Mucosa of stomach (tissue), 1 donor: ENCODE results near the gene FGF14.
"Not testable (repeated sequence)": the region's sequence is repeated elsewhere in the genome, so short reads cannot be mapped to it uniquely, and the experiment has no call there.

Source experiments
- H3K27me3 ChIP-seq: one replicate; pipeline ENCODE4 v1.7.0; 2013; ENCODE audit warnings: mild to moderate bottlenecking, low read length; ENCODE audit not compliant: control insufficient read depth, insufficient read depth
- H3K36me3 ChIP-seq: one replicate; pipeline ENCODE4 v1.7.0; 2013; ENCODE audit warnings: low read length; ENCODE audit not compliant: control insufficient read depth, insufficient read depth
- H3K4me1 ChIP-seq: one replicate; pipeline ENCODE4 v1.7.0; 2013; ENCODE audit warnings: mild to moderate bottlenecking, low read length; ENCODE audit not compliant: control insufficient read depth, insufficient read depth
- H3K4me3 ChIP-seq: one replicate; pipeline ENCODE4 v1.7.0; 2013; ENCODE audit warnings: low read length
- H3K9ac ChIP-seq: one replicate; pipeline ENCODE4 v1.7.0; 2013; ENCODE audit warnings: mild to moderate bottlenecking, low read length, moderate library complexity
- H3K9me3 ChIP-seq: one replicate; pipeline ENCODE4 v1.7.0; 2013; ENCODE audit warnings: mild to moderate bottlenecking, low read length, moderate library complexity; ENCODE audit not compliant: control insufficient read depth
- donor health status: Pancreatic carcinoma.

FGF14 gene

DNA sequence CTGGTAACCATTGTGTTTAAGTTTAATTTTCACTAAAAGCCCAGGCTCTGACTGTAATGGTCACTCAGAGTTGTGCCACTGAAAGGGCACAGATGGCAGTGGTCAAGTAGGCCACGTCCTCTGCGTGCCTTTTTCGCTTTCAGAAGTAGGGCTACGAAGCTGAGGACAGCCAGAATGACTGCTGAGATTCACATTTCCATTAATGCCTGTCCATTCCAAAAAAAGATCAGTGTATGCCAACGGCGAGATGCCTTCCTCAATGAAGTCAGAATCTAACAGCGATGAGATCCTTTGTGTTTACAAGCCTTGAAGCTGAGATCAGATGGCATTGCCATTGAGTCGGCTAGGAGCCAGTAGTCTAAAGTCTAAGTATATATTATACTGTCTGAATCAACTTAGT is 311.3 kb downstream of the FGF14 start:
- Histone ChIP-seq H3K9ac (no peak overlapping the region), H3K27me3 (no peaks in the 10 kb centered on the region), H3K36me3 (no peaks in the 10 kb centered on the region), H3K9me3 (no peaks in the 10 kb centered on the region), H3K4me1 (no peaks in the 10 kb centered on the region), H3K4me3 (no peak overlapping the region)

DNA sequence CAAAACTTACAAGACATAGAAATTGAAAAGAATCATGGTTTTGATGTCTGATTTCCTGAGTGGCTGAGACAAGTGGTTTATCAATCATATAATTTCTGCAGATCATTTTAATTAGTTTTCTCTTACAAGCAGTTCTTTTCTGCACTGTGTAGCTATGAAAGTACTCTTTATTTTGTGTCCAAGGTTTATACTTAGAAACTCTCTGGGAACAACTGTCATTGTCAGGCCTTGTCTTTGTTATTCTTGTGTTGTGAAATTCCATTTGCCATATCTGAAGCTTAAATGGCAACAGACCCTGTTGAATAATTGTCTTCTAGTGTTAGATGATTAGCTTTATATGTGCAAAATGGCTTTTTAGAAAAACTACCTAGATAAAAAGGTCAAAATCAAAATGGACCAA is 312.1 kb downstream of the FGF14 start:
- Histone ChIP-seq H3K27me3 (no peaks in the 10 kb centered on the region), H3K9me3 (no peaks in the 10 kb centered on the region), H3K4me3 (no peak overlapping the region), H3K4me1 (no peaks in the 10 kb centered on the region), H3K9ac (no peak overlapping the region), H3K36me3 (no peaks in the 10 kb centered on the region)

DNA sequence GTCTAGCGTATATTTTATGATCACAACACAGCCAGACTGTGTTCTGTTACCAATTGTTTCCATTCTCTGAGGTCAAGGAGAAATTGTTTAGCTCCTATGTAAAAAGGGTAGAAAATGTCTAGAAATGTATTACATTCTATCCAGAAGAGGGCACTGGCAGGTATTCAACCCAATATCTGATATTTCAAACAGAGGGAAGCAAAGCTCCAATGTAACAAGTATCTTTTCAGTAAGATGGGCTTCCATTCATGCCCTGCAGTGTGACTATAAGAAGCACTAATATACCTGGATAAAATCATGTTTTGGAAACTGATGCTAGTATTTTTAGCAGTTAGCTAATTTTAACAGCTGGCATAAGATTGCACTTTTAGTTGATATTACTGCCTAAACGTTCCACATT is 312.7 kb downstream of the FGF14 start:
- Histone ChIP-seq H3K4me3 (no peak overlapping the region), H3K36me3 (no peaks in the 10 kb centered on the region), H3K4me1 (no peaks in the 10 kb centered on the region)

DNA sequence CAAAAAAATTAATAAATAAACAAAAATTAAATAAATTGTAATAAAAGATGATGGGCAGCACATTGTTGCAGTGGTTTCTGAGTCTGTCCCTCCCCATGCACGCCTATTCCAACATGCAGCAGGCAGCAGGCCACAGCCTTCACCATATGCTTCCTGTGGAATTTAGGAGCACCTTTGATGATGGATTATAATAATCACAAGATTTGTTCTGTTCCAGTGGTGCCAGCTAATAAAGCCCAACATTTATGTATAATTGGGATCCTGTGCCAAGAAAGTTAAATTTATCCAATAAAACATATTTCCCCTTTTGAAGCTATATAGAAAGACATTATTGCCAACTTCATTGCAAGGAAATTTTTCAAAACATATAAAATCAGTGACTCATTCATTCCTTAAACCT is 328.6 kb downstream of the FGF14 start:
- H3K4me1 ChIP-seq: no peaks in the 10 kb centered on the region
- no peaks in the 10 kb centered on the region for H3K27me3 ChIP-seq
- no peaks in the 10 kb centered on the region for H3K36me3 ChIP-seq
- no peaks in the 10 kb centered on the region for H3K9me3 ChIP-seq
- H3K4me3 ChIP-seq: no peak overlapping the region
- H3K9ac ChIP-seq: no peak overlapping the region

More for the DNA sequence above, 312.7 kb downstream of the FGF14 start:
- H3K9ac ChIP-seq: no peak overlapping the region
- no peaks in the 10 kb centered on the region for H3K9me3 ChIP-seq
- no peaks in the 10 kb centered on the region for H3K27me3 ChIP-seq

DNA sequence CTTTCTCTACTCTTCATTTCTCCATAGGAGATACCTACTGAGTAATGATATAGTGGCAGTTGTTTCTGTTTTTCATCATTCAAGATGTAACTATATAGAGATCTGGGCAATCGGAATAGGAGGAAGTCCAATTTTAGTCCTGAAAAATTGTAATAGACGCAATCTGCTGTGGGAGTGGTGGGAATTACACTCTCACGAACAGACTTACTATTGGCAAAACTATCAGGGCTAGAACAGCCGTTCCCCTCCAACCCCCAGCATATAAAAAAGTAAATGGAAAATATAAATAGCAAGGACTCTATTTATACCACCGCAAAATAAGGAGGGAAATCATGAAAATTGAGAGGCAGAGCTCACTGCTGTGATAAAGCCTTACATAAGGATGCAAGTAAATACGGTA is 330.1 kb downstream of the FGF14 start:
- Histone ChIP-seq H3K36me3 (no peaks in the 10 kb centered on the region), H3K9ac (no peak overlapping the region), H3K4me3 (no peak overlapping the region), H3K4me1 (no peaks in the 10 kb centered on the region), H3K9me3 (no peaks in the 10 kb centered on the region), H3K27me3 (no peaks in the 10 kb centered on the region)

DNA sequence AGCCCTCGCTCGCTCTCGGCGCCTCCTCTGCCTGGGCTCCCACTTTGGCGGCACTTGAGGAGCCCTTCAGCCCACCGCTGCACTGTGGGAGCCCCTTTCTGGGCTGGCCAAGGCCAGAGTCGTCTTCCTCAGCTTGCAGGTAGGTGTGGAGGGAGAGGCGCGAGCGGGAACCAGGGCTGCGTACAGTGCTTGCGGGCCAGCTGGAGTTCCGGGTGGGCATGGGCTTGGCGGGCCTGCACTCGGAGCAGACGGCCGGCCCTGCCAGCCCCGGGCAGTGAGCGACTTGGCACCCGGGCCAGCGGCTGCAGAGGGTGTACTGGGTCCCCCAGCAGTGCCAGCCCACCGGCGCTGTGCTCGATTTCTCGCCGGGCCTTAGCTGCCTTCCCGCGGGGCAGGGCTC is 333.5 kb downstream of the FGF14 start:
- not testable (repeated sequence) for H3K4me1 ChIP-seq

DNA sequence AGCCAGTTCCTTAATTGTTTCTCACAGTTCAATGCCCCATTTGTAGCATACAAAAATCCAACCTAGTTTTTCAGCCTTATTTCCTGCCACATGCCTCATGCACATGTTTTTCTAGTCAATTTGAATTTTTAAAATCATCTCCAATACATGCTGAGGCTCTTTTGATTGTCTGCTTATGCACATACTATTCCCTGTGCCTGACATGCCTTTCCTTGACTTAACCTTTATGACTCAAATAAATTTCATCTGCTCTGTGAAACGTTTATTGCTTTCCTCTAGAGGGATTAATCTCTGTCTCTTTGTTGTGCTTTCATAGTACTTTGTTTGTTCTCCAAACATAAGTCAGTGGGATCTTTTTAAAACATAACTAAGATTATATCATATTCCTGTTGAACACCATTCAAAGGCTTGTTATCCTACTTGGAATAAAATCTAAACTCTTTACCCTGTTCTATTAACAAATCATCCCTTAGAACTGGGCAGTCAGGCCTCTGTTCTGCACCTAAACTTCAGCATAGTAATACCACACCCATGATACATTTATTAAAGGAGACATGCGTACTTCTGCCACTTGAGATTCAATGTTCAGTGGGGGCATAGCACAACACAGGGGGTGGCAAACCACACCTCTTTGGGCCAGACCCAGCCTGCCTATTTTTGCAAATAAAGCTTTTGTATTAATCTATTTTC is 346.6 kb downstream of the FGF14 start:
- Histone ChIP-seq H3K9me3 (no peaks in the 10 kb centered on the region), H3K27me3 (no peaks in the 10 kb centered on the region), H3K9ac (no peak overlapping the region), H3K4me3 (no peak overlapping the region), H3K36me3 (no peaks in the 10 kb centered on the region), H3K4me1 (no peaks in the 10 kb centered on the region)

More for the DNA sequence above, 333.5 kb downstream of the FGF14 start:
- not testable (repeated sequence) for H3K4me3 ChIP-seq, H3K36me3 ChIP-seq, H3K27me3 ChIP-seq, H3K9me3 ChIP-seq, H3K9ac ChIP-seq

DNA sequence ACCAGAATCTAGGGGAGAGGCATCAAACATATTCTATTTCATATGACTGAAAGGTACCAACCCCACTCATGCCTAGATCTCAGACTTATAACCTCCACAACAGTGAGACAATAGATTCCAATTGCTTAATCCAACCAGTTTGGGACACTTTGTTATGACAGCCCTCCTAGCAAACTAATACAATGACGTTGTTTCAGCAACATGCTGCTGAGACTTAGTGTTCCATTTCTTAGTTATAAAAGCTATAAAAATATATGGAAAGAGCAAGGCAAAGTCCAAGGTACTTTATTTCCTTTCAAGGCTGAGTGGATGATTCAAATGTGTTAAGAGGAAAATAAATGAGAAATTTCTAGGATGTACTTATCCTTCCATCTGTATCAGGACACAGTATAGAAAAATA is 352.0 kb downstream of the FGF14 start:
- Histone ChIP-seq H3K9me3 (no peaks in the 10 kb centered on the region), H3K27me3 (no peaks in the 10 kb centered on the region), H3K36me3 (no peaks in the 10 kb centered on the region), H3K9ac (no peak overlapping the region), H3K4me1 (no peaks in the 10 kb centered on the region), H3K4me3 (no peak overlapping the region)

DNA sequence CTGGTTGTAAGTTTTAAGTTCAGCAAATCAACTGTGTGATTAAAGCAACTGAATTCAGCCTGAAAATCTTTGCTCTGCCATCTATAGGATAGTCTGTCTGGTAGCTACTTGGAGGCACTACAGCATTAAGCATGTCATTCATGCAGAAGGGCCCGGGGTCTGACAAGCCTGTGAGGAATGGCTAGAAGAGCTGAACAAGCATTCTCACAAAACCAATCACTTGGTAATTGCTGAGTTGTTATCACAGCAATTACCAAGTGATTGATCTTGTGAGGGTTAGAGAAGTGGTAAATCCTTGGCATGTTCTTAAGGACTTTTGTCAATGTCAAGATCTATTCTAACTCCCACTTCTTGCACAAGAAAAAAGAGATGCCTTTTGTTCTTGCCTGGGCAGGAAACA is 356.1 kb downstream of the FGF14 start:
- H3K27me3 ChIP-seq: no peaks in the 10 kb centered on the region

DNA sequence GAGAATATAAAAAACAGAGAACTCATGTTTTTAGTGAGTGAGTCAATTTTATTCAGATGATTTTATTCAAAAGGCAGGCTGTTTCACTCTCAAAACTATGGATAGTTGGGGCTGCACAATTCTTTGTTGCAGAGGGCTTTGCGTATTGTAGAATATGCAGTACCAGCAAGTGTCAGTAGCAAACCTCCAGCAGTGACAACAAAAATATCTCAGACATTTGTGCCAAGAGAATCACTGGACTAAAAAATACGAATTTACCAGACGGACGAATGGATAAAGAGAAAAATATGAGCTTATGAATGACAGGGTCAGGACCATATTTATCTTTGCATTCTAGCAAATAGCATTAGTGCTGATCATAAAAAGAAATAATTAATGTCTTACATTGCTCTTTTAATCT is 359.1 kb downstream of the FGF14 start:
- no peaks in the 10 kb centered on the region for H3K9me3 ChIP-seq
- no peak overlapping the region for H3K4me3 ChIP-seq
- no peaks in the 10 kb centered on the region for H3K36me3 ChIP-seq
- no peaks in the 10 kb centered on the region for H3K27me3 ChIP-seq
- no peak overlapping the region for H3K9ac ChIP-seq
- H3K4me1 ChIP-seq: no peaks in the 10 kb centered on the region

More for the DNA sequence above, 356.1 kb downstream of the FGF14 start:
- H3K9me3 ChIP-seq: no peaks in the 10 kb centered on the region
- no peaks in the 10 kb centered on the region for H3K4me1 ChIP-seq
- H3K4me3 ChIP-seq: no peak overlapping the region
- no peak overlapping the region for H3K9ac ChIP-seq
- no peaks in the 10 kb centered on the region for H3K36me3 ChIP-seq

DNA sequence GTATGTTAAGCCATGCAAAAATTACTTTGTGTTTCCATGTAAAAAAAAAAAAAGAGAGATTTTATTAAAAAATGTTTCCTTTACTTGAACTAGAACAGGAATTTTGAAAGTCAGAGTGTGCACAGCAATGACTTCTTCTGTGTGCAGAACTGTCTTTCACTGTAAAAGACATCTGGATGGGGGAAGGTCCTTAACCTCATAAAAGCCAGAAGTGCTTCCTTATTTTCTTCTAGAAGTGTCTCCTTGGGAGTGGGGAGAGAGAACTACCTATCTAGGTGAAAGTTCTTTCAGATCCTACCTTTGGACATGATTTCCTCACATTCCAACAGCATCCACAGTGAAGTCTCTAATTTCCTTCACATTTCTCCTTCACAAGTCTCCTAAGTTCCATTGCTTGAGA is 360.3 kb downstream of the FGF14 start:
- no peaks in the 10 kb centered on the region for H3K9me3 ChIP-seq
- no peaks in the 10 kb centered on the region for H3K4me1 ChIP-seq
- H3K9ac ChIP-seq: no peak overlapping the region
- H3K4me3 ChIP-seq: no peak overlapping the region
- H3K27me3 ChIP-seq: no peaks in the 10 kb centered on the region
- H3K36me3 ChIP-seq: no peaks in the 10 kb centered on the region

DNA sequence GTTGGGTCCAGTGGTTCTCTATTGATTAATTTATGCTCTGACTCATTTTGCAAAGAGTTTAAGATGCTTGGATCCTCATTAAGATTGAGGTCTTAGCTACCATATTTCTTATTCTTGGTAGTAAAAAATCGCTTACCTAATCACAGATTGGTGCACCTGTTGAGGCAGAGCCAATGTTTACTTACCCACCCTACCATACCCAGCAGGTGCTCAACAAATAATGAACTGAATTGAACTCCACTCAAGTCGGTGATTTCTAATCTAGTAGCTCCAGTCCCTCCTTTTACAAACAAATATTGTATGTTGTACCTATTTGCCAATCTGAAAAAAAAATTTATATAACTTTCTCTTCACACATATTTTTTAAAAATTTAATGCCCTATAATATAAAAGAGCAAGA is 361.0 kb downstream of the FGF14 start:
- Histone ChIP-seq H3K9me3 (no peaks in the 10 kb centered on the region), H3K4me1 (no peaks in the 10 kb centered on the region), H3K27me3 (no peaks in the 10 kb centered on the region), H3K9ac (no peak overlapping the region), H3K36me3 (no peaks in the 10 kb centered on the region), H3K4me3 (no peak overlapping the region)

DNA sequence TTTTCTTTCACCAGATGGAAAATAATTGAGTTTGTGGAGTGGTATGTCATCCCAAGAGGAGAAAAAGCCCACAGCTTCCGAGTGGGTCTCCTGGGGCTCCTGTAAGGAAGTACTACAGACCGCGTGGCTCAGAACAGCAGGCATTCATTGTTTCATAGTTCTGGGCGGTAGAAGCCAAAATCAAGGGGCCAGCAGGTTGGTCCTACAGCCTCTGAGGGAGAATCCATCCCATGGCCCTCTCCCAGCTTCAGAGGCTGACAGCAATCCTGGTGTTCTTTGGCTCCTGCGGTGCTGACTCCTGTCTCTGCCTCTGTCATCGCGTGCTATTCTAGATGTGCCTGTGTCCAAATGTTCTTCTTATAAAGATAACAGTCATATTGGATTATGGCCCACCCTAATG is 362.6 kb downstream of the FGF14 start:
- no peaks in the 10 kb centered on the region for H3K4me1 ChIP-seq
- no peaks in the 10 kb centered on the region for H3K36me3 ChIP-seq
- no peak overlapping the region for H3K9ac ChIP-seq
- no peaks in the 10 kb centered on the region for H3K9me3 ChIP-seq
- H3K27me3 ChIP-seq: no peaks in the 10 kb centered on the region
- no peak overlapping the region for H3K4me3 ChIP-seq
